GM12801 (cell line): ENCODE data around the gene CHCHD3.

Experiments used
- TF ChIP-seq, protein P1 (sequence below): IDR thresholded peaks from one replicate; pipeline ENCODE4 v1.5.1; 2011; ENCODE audit warnings: control low read depth; ENCODE audit not compliant: insufficient read length; ENCODE audit errors: extremely low read depth

Gene CHCHD3

DNA sequence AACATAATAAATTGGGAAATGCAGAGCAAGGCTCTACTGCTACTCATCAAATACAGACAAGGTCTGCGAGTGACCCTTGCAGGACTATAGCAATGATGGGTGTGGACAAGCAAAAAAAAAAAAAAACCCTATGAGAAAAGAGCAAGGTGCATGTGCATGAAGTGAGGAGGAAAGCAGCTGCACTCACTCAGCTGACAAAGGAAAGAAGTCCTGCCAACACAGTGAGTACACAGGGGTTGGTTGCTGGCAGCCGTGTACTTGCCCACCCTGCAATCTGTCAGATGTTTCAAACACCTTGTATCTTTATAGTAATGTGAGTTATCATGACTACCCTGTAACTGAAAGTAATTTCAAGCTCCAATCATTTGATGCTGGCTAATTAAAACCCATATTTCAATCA lies 20.5 kb downstream of the CHCHD3 start:
- TF ChIP-seq, protein P1, sequence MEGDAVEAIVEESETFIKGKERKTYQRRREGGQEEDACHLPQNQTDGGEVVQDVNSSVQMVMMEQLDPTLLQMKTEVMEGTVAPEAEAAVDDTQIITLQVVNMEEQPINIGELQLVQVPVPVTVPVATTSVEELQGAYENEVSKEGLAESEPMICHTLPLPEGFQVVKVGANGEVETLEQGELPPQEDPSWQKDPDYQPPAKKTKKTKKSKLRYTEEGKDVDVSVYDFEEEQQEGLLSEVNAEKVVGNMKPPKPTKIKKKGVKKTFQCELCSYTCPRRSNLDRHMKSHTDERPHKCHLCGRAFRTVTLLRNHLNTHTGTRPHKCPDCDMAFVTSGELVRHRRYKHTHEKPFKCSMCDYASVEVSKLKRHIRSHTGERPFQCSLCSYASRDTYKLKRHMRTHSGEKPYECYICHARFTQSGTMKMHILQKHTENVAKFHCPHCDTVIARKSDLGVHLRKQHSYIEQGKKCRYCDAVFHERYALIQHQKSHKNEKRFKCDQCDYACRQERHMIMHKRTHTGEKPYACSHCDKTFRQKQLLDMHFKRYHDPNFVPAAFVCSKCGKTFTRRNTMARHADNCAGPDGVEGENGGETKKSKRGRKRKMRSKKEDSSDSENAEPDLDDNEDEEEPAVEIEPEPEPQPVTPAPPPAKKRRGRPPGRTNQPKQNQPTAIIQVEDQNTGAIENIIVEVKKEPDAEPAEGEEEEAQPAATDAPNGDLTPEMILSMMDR, result no peak

DNA sequence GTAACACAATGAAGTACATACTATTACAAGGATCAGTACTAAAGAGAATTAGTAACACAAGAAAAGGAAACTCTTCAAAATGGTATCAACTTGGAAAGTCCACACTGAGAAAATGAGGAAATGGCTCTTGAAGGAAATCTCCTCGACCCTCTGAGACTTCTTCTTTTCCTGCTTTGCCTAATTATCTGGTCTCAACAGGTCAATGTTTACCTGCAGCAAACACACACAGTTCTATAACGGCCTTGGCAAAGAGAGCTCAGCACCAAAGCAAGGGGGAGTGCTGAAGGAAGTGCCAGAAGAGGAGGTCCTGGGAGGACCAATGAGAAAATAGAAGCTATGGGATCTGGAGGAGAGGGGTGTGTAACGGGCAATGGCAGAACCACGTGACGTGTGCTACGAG lies 21.9 kb downstream of the CHCHD3 start:
- TF ChIP-seq, protein P1, result no peak

DNA sequence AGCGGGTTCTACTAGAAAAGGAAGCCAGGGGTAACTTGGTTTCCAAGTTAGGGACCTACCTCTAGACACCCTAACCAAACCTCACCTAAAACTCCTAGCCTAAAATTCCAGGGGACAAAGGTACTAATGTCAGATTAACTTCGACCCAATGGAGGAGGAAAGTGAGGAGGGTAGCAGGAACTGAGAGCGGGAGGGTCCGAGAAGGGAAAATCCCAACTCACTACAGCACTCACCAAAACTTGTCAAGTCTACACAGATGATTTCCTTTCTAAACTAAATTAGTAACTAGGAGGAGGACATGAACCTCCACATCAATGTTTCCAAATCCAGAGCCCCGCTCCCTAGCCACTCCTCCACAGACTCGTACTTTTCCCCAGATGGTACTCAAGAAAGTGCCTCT lies 22.6 kb downstream of the CHCHD3 start:
- TF ChIP-seq, protein P1, result no peak

DNA sequence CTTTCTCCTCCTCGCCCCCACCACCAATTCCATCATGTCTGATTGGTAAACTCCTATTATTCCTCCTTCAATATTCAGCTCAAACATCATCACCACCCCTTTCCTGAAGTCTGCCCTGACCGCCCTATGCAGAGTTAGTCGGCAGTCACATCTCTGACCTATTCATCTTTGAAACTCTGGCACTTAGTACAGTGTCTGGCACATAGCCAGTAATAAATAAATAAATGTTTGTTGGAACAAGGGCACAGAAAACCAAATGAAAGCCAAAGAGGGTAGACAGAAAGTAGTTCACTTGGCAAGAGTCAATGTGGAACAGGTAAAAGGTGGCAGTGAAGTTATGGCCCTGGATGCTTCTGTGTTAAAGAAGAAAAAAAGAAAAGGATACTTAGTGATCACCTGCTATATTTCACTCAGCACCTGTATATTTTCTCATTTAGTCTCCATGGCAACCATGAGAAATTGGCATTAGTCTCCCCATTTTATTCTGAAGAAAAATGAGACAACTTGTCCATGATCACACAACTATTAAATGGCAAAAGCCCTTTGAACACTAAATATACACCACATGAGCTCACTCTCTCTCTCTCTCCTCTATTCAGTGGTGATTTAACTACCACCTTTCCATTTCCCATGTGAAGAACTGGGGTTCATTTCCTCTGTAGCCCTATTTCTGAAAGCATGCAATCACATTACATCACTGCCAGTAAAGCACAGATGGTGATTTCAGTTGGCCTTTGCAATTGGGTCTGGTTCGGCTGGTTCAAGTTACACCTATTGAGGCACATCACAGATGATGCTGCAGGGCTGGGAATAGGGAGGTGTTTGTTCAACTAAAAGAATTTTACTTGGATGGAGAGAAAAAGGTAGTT lies 25.3 kb downstream of the CHCHD3 start:
- TF ChIP-seq, protein P1, result no peak

DNA sequence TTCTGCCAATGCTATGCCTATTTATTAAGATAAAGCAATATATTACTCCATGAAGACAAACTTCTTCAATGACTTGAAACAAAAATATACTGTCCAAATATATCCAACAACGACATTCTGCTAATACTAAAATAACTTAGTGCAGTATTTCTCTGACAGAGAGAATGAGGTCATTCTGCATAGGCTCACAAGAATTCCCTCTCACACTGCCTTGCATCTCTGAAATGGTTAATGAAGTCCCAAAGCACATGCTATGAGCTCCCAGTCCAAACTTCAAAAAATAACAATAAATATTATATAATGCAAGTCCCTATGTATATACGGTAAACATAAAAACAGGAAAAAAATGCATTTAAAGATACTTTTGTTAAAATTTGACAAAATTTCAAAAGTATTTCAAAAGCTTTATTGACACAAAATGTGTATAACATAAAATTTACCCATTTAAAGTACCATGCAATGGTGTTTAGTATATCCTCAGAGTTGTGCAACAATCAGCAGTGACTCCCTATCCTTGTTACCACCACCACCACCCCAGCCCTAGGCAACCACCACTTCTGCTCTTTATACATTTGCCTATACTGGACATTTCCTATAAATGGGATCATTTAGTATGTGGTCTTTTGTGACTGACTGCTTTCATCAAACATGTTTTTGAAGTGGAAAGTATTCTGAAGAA lies 27.6 kb downstream of the CHCHD3 start:
- TF ChIP-seq, protein P1, result no peak

DNA sequence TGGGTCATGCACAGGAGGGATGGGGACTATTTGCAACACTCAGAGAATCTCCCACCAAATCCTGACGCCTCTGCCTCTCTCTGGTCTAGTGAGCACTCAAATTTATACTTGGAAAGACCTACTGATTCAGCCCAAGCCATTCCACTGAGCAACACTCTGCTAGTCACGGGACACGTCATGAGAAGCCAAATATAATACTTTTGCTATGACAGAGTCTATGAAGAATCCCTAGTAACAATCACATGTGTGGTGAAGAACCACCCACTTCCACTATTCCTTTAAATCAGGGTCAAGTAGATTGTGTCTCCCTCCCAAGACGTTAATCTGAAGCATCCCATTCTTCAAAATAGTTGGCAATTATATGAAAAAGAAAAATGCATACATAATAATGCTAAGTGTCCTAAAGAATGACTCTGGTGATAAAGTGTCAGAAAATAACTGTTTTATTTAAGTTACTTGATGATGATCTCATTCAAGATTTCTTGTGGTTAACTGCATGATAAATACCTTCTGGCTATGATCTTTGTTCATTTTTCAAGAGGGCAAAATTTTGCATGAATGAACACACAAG lies 28.5 kb downstream of the CHCHD3 start:
- TF ChIP-seq, protein P1, result no peak

DNA sequence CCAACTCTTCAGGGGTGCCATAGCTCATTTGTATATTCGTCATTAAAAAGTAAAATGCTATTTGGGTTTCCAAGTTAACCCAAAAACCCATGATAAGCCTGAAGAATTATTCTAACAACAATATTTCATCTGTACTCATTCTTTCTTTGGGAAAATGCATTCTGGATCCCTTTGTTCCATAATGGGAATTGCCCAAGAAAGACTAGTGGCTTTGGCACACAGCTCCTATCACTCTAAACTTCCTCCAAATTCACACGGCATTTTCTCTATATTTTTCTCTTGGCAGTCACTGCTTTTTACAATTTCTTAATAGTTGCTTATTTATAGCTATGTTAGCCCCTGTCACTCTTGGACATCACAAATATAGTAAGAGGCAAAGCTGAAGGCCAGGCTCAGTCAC lies 29.1 kb downstream of the CHCHD3 start:
- TF ChIP-seq, protein P1, result no peak
